SK-N-SH treated with all-trans-retinoic acid at 6 μM for 48 hours (cell line): ENCODE measurements around the gene EMSY.

Source experiments
- ATAC-seq: fragments of 200-7000 bp; cut with Tn5 transposase; 3 replicates; pipeline ENCODE4 v1.9.1; 2020; ENCODE audit warnings: mild to moderate bottlenecking, moderate library complexity
- ARNTL ChIP-seq: fragments of 450-650 bp; formaldehyde crosslinking; IDR thresholded peaks from 2 replicates; pipeline ENCODE4 v1.5.0; 2020; ENCODE audit warnings: low read depth, mild to moderate bottlenecking, moderate library complexity, borderline replicate concordance
- BACH2 ChIP-seq: fragments of 250-450 bp; sonication (Bioruptor Pico); IDR thresholded peaks from 2 replicates; pipeline ENCODE4 v1.9.0; 2021; ENCODE audit warnings: mild to moderate bottlenecking, borderline replicate concordance
- CREB5 ChIP-seq: fragments of 250-450 bp; sonication (Bioruptor Pico); IDR thresholded peaks from 2 replicates; pipeline ENCODE4 v1.5.1; 2020; ENCODE audit warnings: low read depth, mild to moderate bottlenecking, moderate library complexity
- CSDC2 ChIP-seq: fragments of 250-450 bp; sonication (Bioruptor Pico); IDR thresholded peaks from 2 replicates; pipeline ENCODE4 v1.5.0; 2020; ENCODE audit warnings: mild to moderate bottlenecking, moderate library complexity
- CSRNP3 ChIP-seq: fragments of 250-450 bp; sonication (Bioruptor Pico); IDR thresholded peaks from 2 replicates; pipeline ENCODE4 v1.5.1; 2021; ENCODE audit warnings: mild to moderate bottlenecking, moderate library complexity
- ESRRG ChIP-seq: fragments of 250-450 bp; sonication (Bioruptor Pico); IDR thresholded peaks from 2 replicates; pipeline ENCODE4 v1.6.1; 2021; ENCODE audit warnings: mild to moderate bottlenecking
- GLIS3 ChIP-seq: fragments of 250-450 bp; sonication (Bioruptor Pico); IDR thresholded peaks from 2 replicates; pipeline ENCODE4 v1.5.0; 2020; ENCODE audit warnings: mild to moderate bottlenecking, moderate library complexity
- ISL1 ChIP-seq: fragments of 250-450 bp; sonication (Bioruptor Pico); IDR thresholded peaks from 2 replicates; pipeline ENCODE4 v2.1.2; 2022; ENCODE audit warnings: mild to moderate bottlenecking, moderate library complexity
- OSR1 ChIP-seq: fragments of 250-450 bp; sonication (Bioruptor Pico); IDR thresholded peaks from 2 replicates; pipeline ENCODE4 v1.8.0; 2022; ENCODE audit warnings: moderate library complexity, mild to moderate bottlenecking, inconsistent platforms
- PATZ1 ChIP-seq: fragments of 250-450 bp; sonication (Bioruptor Pico); IDR thresholded peaks from 2 replicates; pipeline ENCODE4 v1.8.0; 2020; ENCODE audit warnings: mild to moderate bottlenecking, moderate library complexity, borderline replicate concordance
- POU6F1 ChIP-seq: fragments of 250-450 bp; sonication (Bioruptor Pico); IDR thresholded peaks from 2 replicates; pipeline ENCODE4 v1.8.0; 2021; ENCODE audit warnings: low read depth, mild to moderate bottlenecking, moderate library complexity, borderline replicate concordance
- PPARA ChIP-seq: fragments of 250-450 bp; sonication (Bioruptor Pico); IDR thresholded peaks from 2 replicates; pipeline ENCODE4 v1.5.0; 2020; ENCODE audit warnings: mild to moderate bottlenecking, borderline replicate concordance
- RARB ChIP-seq: fragments of 250-450 bp; sonication (Bioruptor Pico); IDR thresholded peaks from 2 replicates; pipeline ENCODE4 v1.8.0; 2021; ENCODE audit warnings: mild to moderate bottlenecking, moderate library complexity
- SNAI2 ChIP-seq: fragments of 250-450 bp; sonication (Bioruptor Pico); IDR thresholded peaks from 2 replicates; pipeline ENCODE4 v1.5.0; 2020; ENCODE audit warnings: mild to moderate bottlenecking, moderate library complexity
- TCF4 ChIP-seq: fragments of 250-450 bp; sonication (Bioruptor Pico); IDR thresholded peaks from 2 replicates; pipeline ENCODE4 v1.8.0; 2021; ENCODE audit warnings: mild to moderate bottlenecking, moderate library complexity, borderline replicate concordance
- TOX ChIP-seq: fragments of 250-450 bp; sonication (Bioruptor Pico); IDR thresholded peaks from 2 replicates; pipeline ENCODE4 v1.8.0; 2021; ENCODE audit warnings: mild to moderate bottlenecking, moderate library complexity, borderline replicate concordance
- TSHZ2 ChIP-seq: fragments of 250-450 bp; sonication (Bioruptor Pico); IDR thresholded peaks from 2 replicates; pipeline ENCODE4 v1.5.0; 2020; ENCODE audit warnings: mild to moderate bottlenecking, moderate library complexity
- ZC3H10 ChIP-seq: fragments of 250-450 bp; sonication (Bioruptor Pico); IDR thresholded peaks from 2 replicates; pipeline ENCODE4 v1.5.1; 2021; ENCODE audit warnings: mild to moderate bottlenecking, moderate library complexity
- ZFP3 ChIP-seq: fragments of 250-450 bp; sonication (Bioruptor Pico); IDR thresholded peaks from 2 replicates; pipeline ENCODE4 v1.5.0; 2020; ENCODE audit warnings: mild to moderate bottlenecking, moderate library complexity
- ZFP30 ChIP-seq: fragments of 450-650 bp; formaldehyde crosslinking; IDR thresholded peaks from 2 replicates; pipeline ENCODE4 v1.5.0; 2022; ENCODE audit warnings: mild to moderate bottlenecking, moderate library complexity
- ZNF565 ChIP-seq: fragments of 450-650 bp; formaldehyde crosslinking; conservative IDR thresholded peaks from 2 replicates; pipeline ENCODE4 v1.5.0; 2020; ENCODE audit warnings: low read depth, mild to moderate bottlenecking, moderate library complexity
- ZNF70 ChIP-seq: fragments of 450-650 bp; formaldehyde crosslinking; IDR thresholded peaks from 2 replicates; pipeline ENCODE4 v1.5.0; 2020; ENCODE audit warnings: mild to moderate bottlenecking, moderate library complexity
- ZNF8 ChIP-seq: fragments of 450-650 bp; formaldehyde crosslinking; IDR thresholded peaks from 2 replicates; pipeline ENCODE4 v1.5.0; 2020; ENCODE audit warnings: mild to moderate bottlenecking, moderate library complexity

Gene EMSY

GRCh38 chr11:76408171-76408965, 36.5 kb upstream of the EMSY start:
- TF ChIP-seq ESRRG (no peak), ZNF8 (no peak), ZNF70 (CRISPR knock-in tag) (no peak), CREB5 (no peak)
- ATAC-seq = no peak

DNA sequence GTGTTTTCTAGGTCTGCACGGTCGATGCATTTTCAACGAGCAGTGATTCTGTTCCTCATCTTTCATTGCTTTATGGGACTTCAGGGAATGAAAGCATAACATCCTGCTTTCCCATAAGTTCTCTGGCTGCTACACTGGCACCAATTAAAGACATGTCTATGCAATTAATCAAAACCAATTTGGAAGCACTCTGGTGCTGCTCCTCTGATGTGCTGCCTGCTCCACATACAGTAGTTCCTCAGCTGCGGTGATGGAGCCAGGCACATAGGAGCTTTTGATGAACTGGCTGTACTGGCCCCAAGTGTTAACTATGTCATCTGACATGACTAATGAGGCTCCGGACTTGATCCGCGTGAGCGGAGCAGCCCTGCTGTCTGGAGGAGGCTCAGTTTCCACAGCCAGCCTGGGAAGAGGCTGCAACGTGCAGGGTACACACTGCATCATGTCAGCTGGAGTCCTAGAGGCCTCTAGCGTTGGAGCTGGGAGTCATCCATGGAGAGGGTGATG, 33.9 kb upstream of the EMSY start:
- no peak for ATAC-seq
- TF ChIP-seq RARB = no peak
- TF ChIP-seq CSRNP3 (CRISPR knock-in tag) = no peak
- TF ChIP-seq TSHZ2 = no peak
- no peak for TF ChIP-seq TOX (CRISPR knock-in tag)
- TF ChIP-seq PPARA (CRISPR knock-in tag) = no peak
- TF ChIP-seq ZNF70 (CRISPR knock-in tag) = no peak
- TF ChIP-seq OSR1 = no peak
- no peak for TF ChIP-seq ZNF565 (CRISPR knock-in tag)
- TF ChIP-seq ZNF8 = no peak
- no peak for TF ChIP-seq ESRRG
- no peak for TF ChIP-seq PATZ1 (CRISPR knock-in tag)
- no peak for TF ChIP-seq BACH2 (CRISPR knock-in tag)
- TF ChIP-seq TCF4 (CRISPR knock-in tag) = no peak
- TF ChIP-seq ARNTL (CRISPR knock-in tag) = no peak
- TF ChIP-seq ZC3H10 (CRISPR knock-in tag) = no peak
- TF ChIP-seq ZFP30 = no peak
- TF ChIP-seq SNAI2 (CRISPR knock-in tag) = no peak

DNA sequence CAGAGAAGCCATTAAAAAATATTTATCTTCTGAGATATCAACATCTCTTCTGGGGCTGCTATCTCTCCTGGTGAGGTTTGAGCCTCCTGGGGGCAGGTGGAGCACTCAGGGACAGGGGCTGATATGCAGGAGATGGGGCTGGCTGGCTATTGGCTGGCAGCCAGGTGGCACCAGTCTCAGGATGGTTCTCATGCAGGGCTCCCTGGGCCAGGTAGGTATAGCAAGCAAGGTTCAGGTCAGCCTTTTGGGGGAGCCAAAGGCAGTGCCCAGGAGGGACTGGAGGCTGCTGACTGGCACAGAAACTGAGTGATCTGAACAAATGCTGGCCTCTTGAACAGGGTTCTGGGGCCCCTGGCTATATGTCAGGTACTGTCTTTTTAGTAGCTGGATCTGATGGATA, 29.7 kb upstream of the EMSY start:
- ATAC-seq = no peak
- TF ChIP-seq CSDC2 (CRISPR knock-in tag) (no peak), ZNF8 (no peak), ESRRG (no peak), TSHZ2 (no peak), BACH2 (CRISPR knock-in tag) (no peak), GLIS3 (CRISPR knock-in tag) (no peak), RARB (no peak), CSRNP3 (CRISPR knock-in tag) (no peak), ARNTL (CRISPR knock-in tag) (no peak), ISL1 (CRISPR knock-in tag) (no peak), ZFP3 (CRISPR knock-in tag) (no peak), SNAI2 (CRISPR knock-in tag) (no peak), ZNF565 (CRISPR knock-in tag) (no peak), POU6F1 (CRISPR knock-in tag) (no peak), PPARA (CRISPR knock-in tag) (no peak)
- TF ChIP-seq, all 23 proteins: peak for 0
